ENCODE data around the gene HOXB3.

The HOXB3 gene

GRCh38 chr17:48589831-48590606 lies at the start of gene HOXB3:
Gene HOXB3 (minus strand): TSS chr17:48590241. CDS start chr17:48552474, 37,767 bp downstream.
- no peak for DNase-seq (ENCODE audit: low read depth)

- DNase-seq (ENCODE audit: low read depth), result no peak
These were observed 49.1 kb upstream of the HOXB3 start for GRCh38 chr17:48639136-48639535.

GRCh38 chr17:48637323-48638260 lies 47.6 kb upstream of the HOXB3 start:
- DNase-seq (ENCODE audit: low read depth), result no peak

- DNase-seq (ENCODE audit: low read depth), result peak; percentile 48
These were observed 46.4 kb upstream of the HOXB3 start for GRCh38 chr17:48636177-48637018.

- no peak for DNase-seq (ENCODE audit: low read depth)
These were observed 44.6 kb upstream of the HOXB3 start for GRCh38 chr17:48634493-48635208.

GRCh38 chr17:48633266-48633677 lies 43.2 kb upstream of the HOXB3 start:
- DNase-seq (ENCODE audit: low read depth), result no peak

- DNase-seq (ENCODE audit: low read depth), result no peak
These were observed 42.7 kb upstream of the HOXB3 start for GRCh38 chr17:48632579-48633265.

GRCh38 chr17:48631693-48632578 lies 41.9 kb upstream of the HOXB3 start:
- no peak for DNase-seq (ENCODE audit: low read depth)

GRCh38 chr17:48630925-48631692 lies 41.1 kb upstream of the HOXB3 start:
- DNase-seq (ENCODE audit: low read depth), result no peak

- no peak for DNase-seq (ENCODE audit: low read depth)
These were observed 40.2 kb upstream of the HOXB3 start for GRCh38 chr17:48630009-48630924.

GRCh38 chr17:48629411-48629759 lies 39.3 kb upstream of the HOXB3 start:
- no peak for DNase-seq (ENCODE audit: low read depth)

GRCh38 chr17:48628649-48629410 lies 38.8 kb upstream of the HOXB3 start:
- DNase-seq (ENCODE audit: low read depth), result no peak

- no peak for DNase-seq (ENCODE audit: low read depth)
These were observed 37.8 kb upstream of the HOXB3 start for GRCh38 chr17:48627623-48628521.

- no peak for DNase-seq (ENCODE audit: low read depth)
These were observed 37.1 kb upstream of the HOXB3 start for GRCh38 chr17:48627118-48627597.

- DNase-seq (ENCODE audit: low read depth), result peak; percentile 11
These were observed 36.4 kb upstream of the HOXB3 start, which contains the start of gene HOXB9 for GRCh38 chr17:48626245-48627117. Gene HOXB9 (minus strand): TSS chr17:48626358. CDS start chr17:48626269, 89 bp downstream.
